Mesenchymal stem cell (in vitro differentiated cells and primary cell): ENCODE results near the gene TGM4.

Source experiments
- DNase-seq: peaks from one replicate; pipeline ENCODE4 v3.0.0-alpha.2; 2013
- H2AFZ ChIP-seq: one replicate; pipeline ENCODE4 v1.6.1; 2013; ENCODE audit warnings: low read depth, mild to moderate bottlenecking, control low read depth, inconsistent platforms, low read length, moderate library complexity
- H2AK5ac ChIP-seq: 2 replicates; pipeline ENCODE4 v1.6.1; 2013; ENCODE audit warnings: low read length, moderate library complexity, mild to moderate bottlenecking, inconsistent platforms; ENCODE audit not compliant: severe bottlenecking
- H2BK120ac ChIP-seq: one replicate; pipeline ENCODE4 v1.6.1; 2013; ENCODE audit warnings: low read depth, mild to moderate bottlenecking, inconsistent platforms, low read length, moderate library complexity
- H2BK12ac ChIP-seq, 2 experiments: one replicate each; pipeline ENCODE4 v1.6.1; 2013; ENCODE audit warnings: inconsistent platforms in 2 of 2, low read length in 2 of 2, mild to moderate bottlenecking in 2 of 2, moderate library complexity in 2 of 2, control low read depth in 1 of 2
- H2BK15ac ChIP-seq: one replicate; pipeline ENCODE4 v1.6.1; 2013; ENCODE audit warnings: mild to moderate bottlenecking, low read depth, inconsistent platforms; ENCODE audit not compliant: poor library complexity, severe bottlenecking
- H2BK5ac ChIP-seq: 2 replicates; pipeline ENCODE4 v1.6.1; 2013; ENCODE audit warnings: low read depth, mild to moderate bottlenecking, low read length, control low read depth, inconsistent platforms; ENCODE audit not compliant: poor library complexity, severe bottlenecking
- H3K14ac ChIP-seq, 2 experiments: one replicate each; pipeline ENCODE4 v1.6.1; 2013; ENCODE audit warnings: inconsistent platforms in 2 of 2, low read length in 2 of 2, control low read depth in 1 of 2, mild to moderate bottlenecking in 1 of 2, moderate library complexity in 1 of 2
- H3K18ac ChIP-seq, 2 experiments: one replicate each; pipeline ENCODE4 v1.6.1; 2013; ENCODE audit warnings: inconsistent platforms in 2 of 2, low read length in 2 of 2, control low read depth in 1 of 2, low read depth in 1 of 2, mild to moderate bottlenecking in 1 of 2
- H3K23ac ChIP-seq, 2 experiments: one replicate each; pipeline ENCODE4 v1.6.1; 2013; ENCODE audit warnings: inconsistent platforms in 2 of 2, low read length in 2 of 2, mild to moderate bottlenecking in 2 of 2, moderate library complexity in 2 of 2, control low read depth in 1 of 2
- H3K27ac ChIP-seq: 2 replicates; pipeline ENCODE4 v1.5.1; 2013; ENCODE audit warnings: mild to moderate bottlenecking, moderate library complexity, low read length, control low read depth, inconsistent platforms; ENCODE audit not compliant: poor library complexity, severe bottlenecking
- H3K27me3 ChIP-seq, 2 experiments: 2 replicates each; pipeline versions ENCODE4 v1.6.1 to v1.7.0; 2013; ENCODE audit warnings: low read length in 2 of 2, mild to moderate bottlenecking in 2 of 2, moderate library complexity in 2 of 2, control low read depth in 1 of 2, inconsistent platforms in 1 of 2; ENCODE audit not compliant: control insufficient read depth in 1 of 2, insufficient read depth in 1 of 2
- H3K36me3 ChIP-seq, 2 experiments: 2 replicates each; pipeline versions ENCODE4 v1.6.1 to v1.7.0; 2013; ENCODE audit warnings: low read length in 2 of 2, control low read depth in 1 of 2, inconsistent platforms in 1 of 2, low read depth in 1 of 2, mild to moderate bottlenecking in 1 of 2; ENCODE audit not compliant: insufficient read depth in 2 of 2, control insufficient read depth in 1 of 2
- H3K4ac ChIP-seq, 2 experiments: one replicate each; pipeline ENCODE4 v1.6.1; 2013; ENCODE audit warnings: inconsistent platforms in 2 of 2, low read length in 2 of 2, mild to moderate bottlenecking in 2 of 2, moderate library complexity in 2 of 2, control low read depth in 1 of 2, low read depth in 1 of 2
- H3K4me1 ChIP-seq: 2 replicates; pipeline ENCODE4 v1.6.1; 2013; ENCODE audit warnings: low read depth, low read length, control low read depth; ENCODE audit not compliant: control insufficient read depth, insufficient read depth
- H3K4me2 ChIP-seq: 2 replicates; pipeline ENCODE4 v1.6.1; 2013; ENCODE audit warnings: low read length, mild to moderate bottlenecking, inconsistent platforms; ENCODE audit not compliant: poor library complexity, severe bottlenecking
- H3K4me3 ChIP-seq, 2 experiments: 2 replicates each; pipeline versions ENCODE4 v1.5.1 to v1.7.0; 2013; ENCODE audit warnings: low read length in 2 of 2, mild to moderate bottlenecking in 2 of 2, control low read depth in 1 of 2, low read depth in 1 of 2; ENCODE audit not compliant: insufficient read depth in 1 of 2
- H3K79me1 ChIP-seq: replicated peaks from 2 replicates; pipeline ENCODE4 v1.6.1; 2013; ENCODE audit warnings: mild to moderate bottlenecking, control low read depth, low read length, inconsistent platforms; ENCODE audit not compliant: poor library complexity, severe bottlenecking
- H3K9ac ChIP-seq: 2 replicates; pipeline ENCODE4 v1.7.0; 2013; ENCODE audit warnings: mild to moderate bottlenecking, low read length, moderate library complexity
- H3K9me3 ChIP-seq: 2 replicates; pipeline ENCODE4 v1.7.0; 2013; ENCODE audit warnings: mild to moderate bottlenecking, low read length; ENCODE audit not compliant: control insufficient read depth
- H4K8ac ChIP-seq: one replicate; pipeline ENCODE4 v1.6.1; 2013; ENCODE audit warnings: inconsistent platforms, mild to moderate bottlenecking, low read length, moderate library complexity
- H4K91ac ChIP-seq: one replicate; pipeline ENCODE4 v1.6.1; 2013; ENCODE audit warnings: mild to moderate bottlenecking, low read length, inconsistent platforms
- WGBS: methylation state at CpG from one replicate; pipeline ENCODE4 v1.1.7; 2013; ENCODE audit warnings: mixed read lengths; 5-methylcytosine and 5-hydroxymethylcytosine counted together

The TGM4 gene

DNA sequence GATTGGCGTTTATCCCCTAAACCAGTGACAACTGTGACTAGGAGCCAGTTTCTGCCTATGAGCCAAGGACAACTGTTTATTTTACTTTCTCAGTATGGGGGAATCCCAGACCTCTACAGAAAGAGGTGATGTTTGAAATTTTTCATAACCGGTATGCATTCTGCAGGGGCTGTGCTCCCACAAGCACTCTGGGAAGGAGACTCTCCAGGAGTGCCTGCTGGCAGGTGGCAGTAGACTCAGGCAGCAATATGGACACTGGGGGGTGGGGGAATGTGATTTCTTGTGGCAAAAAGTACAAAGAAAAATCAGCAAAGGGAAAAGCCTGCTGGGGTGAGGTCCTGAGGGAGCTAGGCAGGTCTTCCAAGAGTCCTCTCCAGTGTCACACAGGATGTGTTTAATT, 5.9 kb downstream of the TGM4 start:
- Histone ChIP-seq H3K9me3 (no peaks in the 10 kb centered on the region), H3K18ac (no peak overlapping the region), H4K8ac (no peak overlapping the region), H2BK120ac (no peak overlapping the region), H2AK5ac (no peak overlapping the region), H4K91ac (no peak overlapping the region), H3K27ac (no peak overlapping the region), H3K36me3 (no peaks in the 10 kb centered on the region), H3K4me3 (no peak overlapping the region), H3K9ac (no peak overlapping the region), H3K23ac (peak overlapping the region in 1 of 2 experiments; percentile 64), H2BK12ac (no peak overlapping the region), H3K27me3 (no peaks in the 10 kb centered on the region), H3K14ac (no peak overlapping the region), H3K4me1 (peaks cover 17% of the 10 kb centered on the region), H3K4ac (no peak overlapping the region), H3K79me1 (no peaks in the 10 kb centered on the region), H2BK15ac (no peak overlapping the region), H2BK5ac (no peak overlapping the region), H3K4me2 (no peak overlapping the region), H2AFZ (no peak overlapping the region)
- DNase-seq = no peak
- 75% methylated on average over 2 of the region's 2 CpGs for WGBS

DNA sequence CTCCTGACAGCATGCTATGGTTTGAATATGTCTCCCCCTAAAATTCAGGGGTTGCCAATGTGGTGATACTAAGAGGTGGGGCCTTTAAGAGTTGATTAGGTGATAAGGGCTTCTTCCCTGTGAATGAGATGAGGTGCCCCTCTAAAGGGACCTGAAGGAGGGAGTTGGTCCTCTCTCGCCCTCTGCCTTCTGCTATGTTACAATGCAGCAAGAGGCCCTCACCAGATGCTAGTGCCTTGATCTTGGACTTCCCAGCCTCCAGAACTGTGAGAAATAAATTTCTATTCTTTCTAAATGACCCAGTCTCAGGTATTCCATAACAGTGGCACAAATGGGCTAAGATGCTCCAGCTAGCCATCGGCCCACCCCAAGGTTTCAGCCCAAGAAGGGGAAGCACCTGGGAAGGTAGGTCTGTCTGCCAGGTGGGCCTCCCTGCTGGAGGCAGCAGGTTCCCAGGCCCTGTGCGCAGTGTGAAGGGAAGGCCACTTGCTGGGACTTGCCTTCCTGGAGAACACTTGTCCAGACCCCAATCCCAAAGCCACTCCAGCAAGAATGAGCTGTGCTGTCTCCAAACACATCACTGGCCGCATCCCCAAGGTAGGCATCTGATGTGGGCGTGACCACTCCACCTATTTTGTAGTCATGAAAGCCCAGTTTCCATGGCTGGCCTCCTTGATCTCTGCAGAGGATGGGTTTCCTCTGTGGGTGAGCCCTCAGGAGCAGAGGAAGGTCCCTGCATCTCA, 9.0 kb downstream of the TGM4 start:
- H3K4me1 ChIP-seq = peaks cover 27% of the 10 kb centered on the region
- peak overlapping the region; percentile 85 for H2BK15ac ChIP-seq
- H3K4ac ChIP-seq = no peak overlapping the region
- peak overlapping the region; percentile 11 for H3K9ac ChIP-seq
- peak overlapping the region; percentile 6 for H4K91ac ChIP-seq
- no peaks in the 10 kb centered on the region for H3K27me3 ChIP-seq
- H3K36me3 ChIP-seq = no peaks in the 10 kb centered on the region
- no peak for DNase-seq
- no peaks in the 10 kb centered on the region for H3K79me1 ChIP-seq
- H3K18ac ChIP-seq = peak overlapping the region in 1 of 2 experiments; percentile 50
- H2BK120ac ChIP-seq = no peak overlapping the region
- peak overlapping the region; percentile 84 for H2BK5ac ChIP-seq
- 94% methylated on average over 5 of the region's 5 CpGs for WGBS
- peak overlapping the region in 1 of 2 experiments; percentile 65 for H3K23ac ChIP-seq
- H3K4me2 ChIP-seq = peak overlapping the region; percentile 32
- H2AFZ ChIP-seq = no peak overlapping the region
- H4K8ac ChIP-seq = no peak overlapping the region
- H2BK12ac ChIP-seq = peak overlapping the region in 1 of 2 experiments; percentile 43
- peak overlapping the region; percentile 83 for H3K27ac ChIP-seq
- H2AK5ac ChIP-seq = peak overlapping the region; percentile 99
- H3K4me3 ChIP-seq = peak overlapping the region in 1 of 2 experiments; percentile 48
- peak overlapping the region in 1 of 2 experiments; percentile 23 for H3K14ac ChIP-seq
- no peaks in the 10 kb centered on the region for H3K9me3 ChIP-seq

- H3K9ac ChIP-seq = peak overlapping the region; percentile 11
- H3K4ac ChIP-seq = no peak overlapping the region
- H3K9me3 ChIP-seq = no peaks in the 10 kb centered on the region
- H3K27me3 ChIP-seq = no peaks in the 10 kb centered on the region
- H3K36me3 ChIP-seq = no peaks in the 10 kb centered on the region
- DNase-seq = peak; percentile 41
- peak overlapping the region; percentile 16 for H4K8ac ChIP-seq
- no peak overlapping the region for H2BK120ac ChIP-seq
- no peaks in the 10 kb centered on the region for H3K79me1 ChIP-seq
- peak overlapping the region; percentile 32 for H3K4me2 ChIP-seq
- no peak overlapping the region for H3K18ac ChIP-seq
- no peak overlapping the region for H3K14ac ChIP-seq
- H4K91ac ChIP-seq = peak overlapping the region; percentile 6
- H2BK12ac ChIP-seq = no peak overlapping the region
- H2AFZ ChIP-seq = no peak overlapping the region
- peak overlapping the region; percentile 85 for H2BK15ac ChIP-seq
- H2BK5ac ChIP-seq = peak overlapping the region; percentile 84
- peak overlapping the region; percentile 83 for H3K27ac ChIP-seq
- no peak overlapping the region for H3K23ac ChIP-seq
- 0% methylated on average over 3 of the region's 4 CpGs for WGBS
- no peak overlapping the region for H3K4me3 ChIP-seq
- peak overlapping the region; percentile 99 for H2AK5ac ChIP-seq
- H3K4me1 ChIP-seq = peaks cover 27% of the 10 kb centered on the region
Observed at GRCh38 chr3:44883999-44884431, 9.6 kb downstream of the TGM4 start.

GRCh38 chr3:44885618-44886017, 11.2 kb downstream of the TGM4 start:
- no peak overlapping the region for H3K4ac ChIP-seq
- no peaks in the 10 kb centered on the region for H3K79me1 ChIP-seq
- peak overlapping the region; percentile 55 for H4K8ac ChIP-seq
- 4% methylated on average over 4 of the region's 4 CpGs for WGBS
- peak overlapping the region; percentile 51 for H3K27ac ChIP-seq
- DNase-seq = peak; percentile 81
- H3K4me3 ChIP-seq = no peak overlapping the region
- H2BK120ac ChIP-seq = no peak overlapping the region
- no peak overlapping the region for H2AK5ac ChIP-seq
- H3K4me2 ChIP-seq = no peak overlapping the region
- no peak overlapping the region for H3K18ac ChIP-seq
- H2BK5ac ChIP-seq = no peak overlapping the region
- peaks cover 25% of the 10 kb centered on the region for H3K4me1 ChIP-seq
- no peak overlapping the region for H4K91ac ChIP-seq
- no peaks in the 10 kb centered on the region for H3K27me3 ChIP-seq
- H2BK12ac ChIP-seq = peak overlapping the region in 1 of 2 experiments; percentile 6
- H3K36me3 ChIP-seq = no peaks in the 10 kb centered on the region
- H3K14ac ChIP-seq = no peak overlapping the region
- H3K9ac ChIP-seq = no peak overlapping the region
- no peaks in the 10 kb centered on the region for H3K9me3 ChIP-seq
- no peak overlapping the region for H2BK15ac ChIP-seq
- H3K23ac ChIP-seq = no peak overlapping the region
- H2AFZ ChIP-seq = no peak overlapping the region
